ENCODE results near the gene MYOD1.

The MYOD1 gene

DNA sequence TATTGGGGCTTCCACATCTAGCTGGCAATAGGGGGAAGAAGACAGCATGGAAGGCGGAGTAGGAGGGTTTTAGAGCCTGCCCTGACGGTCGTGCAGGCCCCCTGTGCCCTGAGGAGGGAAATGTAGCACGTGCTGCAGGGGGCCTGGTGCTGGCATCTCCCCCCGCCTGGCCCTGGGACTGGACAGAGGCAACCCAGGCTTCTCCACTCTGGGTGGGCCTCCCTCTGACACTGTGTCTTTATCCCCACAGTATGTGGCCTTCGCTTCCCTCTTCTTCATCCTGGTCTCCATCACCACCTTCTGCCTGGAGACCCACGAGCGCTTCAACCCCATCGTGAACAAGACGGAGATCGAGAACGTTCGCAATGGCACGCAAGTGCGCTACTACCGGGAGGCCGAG, 52.0 kb downstream of the MYOD1 start:
- DNase-seq (ENCODE audit: low read depth), result no peak

All from activated T-helper 9 cell treated with anti-CD3 and anti-CD28 coated beads, Interleukin-2, amount 50 U/mL, for 16 hours (primary cell).